ENCODE data around the gene NUCB2. TPM values are rescaled to one million over a fixed set of nuclear protein-coding genes. Genes with fewer than 3 reads are reported as not detected.

NUCB2 gene
- total RNA-seq, 2 donors from 2014 or later = 60.9 to 111 TPM

- peak overlapping the region; percentile 54 for H3K4me3 ChIP-seq
- DNase-seq = peak; percentile 87
- no peaks in the 10 kb centered on the region for H3K27me3 ChIP-seq
- intact Hi-C loops (cut with DNase I) = loop anchor here (5.0 kb wide), 1 partner anchor 76 kb away; the partner anchor contains the start of gene NUCB2
- peak overlapping the region; percentile 74 to 89 for H3K9ac ChIP-seq (ENCODE audit: low read depth in 2 of 2, low read length in 2 of 2)
- TF ChIP-seq CTCF (IDR thresholded peaks at IDR 0.05) = no peak
- no peaks in the 10 kb centered on the region for H3K36me3 ChIP-seq
- peak overlapping the region; percentile 78 for H3K27ac ChIP-seq
- no peaks in the 10 kb centered on the region for H3K9me3 ChIP-seq
- no peaks in the 10 kb centered on the region for H3K4me1 ChIP-seq
Measured at GRCh38 chr11:17352950-17353820, 76.6 kb downstream of the NUCB2 start.

- peak overlapping the region in 1 of 2 donors; percentile 89 for H3K9ac ChIP-seq (ENCODE audit: low read depth in 2 of 2, low read length in 2 of 2)
- H3K36me3 ChIP-seq = no peaks in the 10 kb centered on the region
- intact Hi-C loops (cut with DNase I) = loop anchor here (5.0 kb wide), 1 partner anchor 77 kb away; the partner anchor contains the start of gene NUCB2
- peak overlapping the region; percentile 54 for H3K4me3 ChIP-seq
- TF ChIP-seq CTCF (IDR thresholded peaks at IDR 0.05) = no peak
- H3K9me3 ChIP-seq = no peaks in the 10 kb centered on the region
- no peak for DNase-seq
- no peaks in the 10 kb centered on the region for H3K27me3 ChIP-seq
- no peaks in the 10 kb centered on the region for H3K4me1 ChIP-seq
- peak overlapping the region; percentile 78 for H3K27ac ChIP-seq
Measured at GRCh38 chr11:17353821-17354600, 77.5 kb downstream of the NUCB2 start.

GRCh38 chr11:17354601-17354991, 78.1 kb downstream of the NUCB2 start:
- DNase-seq = peak; percentile 91
- Histone ChIP-seq H3K27ac (no peak overlapping the region), H3K9me3 (no peaks in the 10 kb centered on the region), H3K36me3 (no peaks in the 10 kb centered on the region), H3K9ac (ENCODE audit: low read depth in 2 of 2, low read length in 2 of 2) (no peak overlapping the region), H3K4me1 (no peaks in the 10 kb centered on the region), H3K4me3 (no peak overlapping the region), H3K27me3 (no peaks in the 10 kb centered on the region)
- peak; percentile 62 for TF ChIP-seq CTCF (IDR thresholded peaks at IDR 0.05)
- intact Hi-C loops (cut with DNase I) = loop anchor here (5.0 kb wide), 1 partner anchor 77 kb away; the partner anchor contains the start of gene NUCB2

GRCh38 chr11:17366495-17366894, 90.0 kb downstream of the NUCB2 start:
- Histone ChIP-seq H3K36me3 (peaks cover 5% of the 10 kb centered on the region), H3K27me3 (no peaks in the 10 kb centered on the region), H3K9me3 (peaks cover 7% of the 10 kb centered on the region), H3K9ac (ENCODE audit: low read depth in 2 of 2, low read length in 2 of 2) (no peak overlapping the region), H3K4me1 (no peaks in the 10 kb centered on the region), H3K4me3 (no peak overlapping the region), H3K27ac (no peak overlapping the region)
- intact Hi-C loops (cut with DNase I) = no loop called here
- no peak for TF ChIP-seq CTCF (IDR thresholded peaks at IDR 0.05)
- no peak for DNase-seq

GRCh38 chr11:17368551-17368950, 92.0 kb downstream of the NUCB2 start:
- TF ChIP-seq CTCF (IDR thresholded peaks at IDR 0.05) = no peak
- Histone ChIP-seq H3K4me1 (no peaks in the 10 kb centered on the region), H3K9ac (ENCODE audit: low read depth in 2 of 2, low read length in 2 of 2) (no peak overlapping the region), H3K4me3 (no peak overlapping the region), H3K36me3 (peaks cover 16% of the 10 kb centered on the region), H3K9me3 (peaks cover 7% of the 10 kb centered on the region), H3K27ac (no peak overlapping the region), H3K27me3 (no peaks in the 10 kb centered on the region)
- intact Hi-C loops (cut with DNase I) = no loop called here
- no peak for DNase-seq

All from colonic mucosa (tissue), 4 donors.